Measurements from ENCODE around the gene TCEAL1. TPM values are rescaled to one million over a fixed set of nuclear protein-coding genes. Genes with fewer than 3 reads are reported as not detected.

TCEAL1 gene
- total and polyA plus RNA-seq, 2 donors (not counting 1 experiment from before 2014, with no cell fraction given) = 12.5 to 16.7 TPM

DNA sequence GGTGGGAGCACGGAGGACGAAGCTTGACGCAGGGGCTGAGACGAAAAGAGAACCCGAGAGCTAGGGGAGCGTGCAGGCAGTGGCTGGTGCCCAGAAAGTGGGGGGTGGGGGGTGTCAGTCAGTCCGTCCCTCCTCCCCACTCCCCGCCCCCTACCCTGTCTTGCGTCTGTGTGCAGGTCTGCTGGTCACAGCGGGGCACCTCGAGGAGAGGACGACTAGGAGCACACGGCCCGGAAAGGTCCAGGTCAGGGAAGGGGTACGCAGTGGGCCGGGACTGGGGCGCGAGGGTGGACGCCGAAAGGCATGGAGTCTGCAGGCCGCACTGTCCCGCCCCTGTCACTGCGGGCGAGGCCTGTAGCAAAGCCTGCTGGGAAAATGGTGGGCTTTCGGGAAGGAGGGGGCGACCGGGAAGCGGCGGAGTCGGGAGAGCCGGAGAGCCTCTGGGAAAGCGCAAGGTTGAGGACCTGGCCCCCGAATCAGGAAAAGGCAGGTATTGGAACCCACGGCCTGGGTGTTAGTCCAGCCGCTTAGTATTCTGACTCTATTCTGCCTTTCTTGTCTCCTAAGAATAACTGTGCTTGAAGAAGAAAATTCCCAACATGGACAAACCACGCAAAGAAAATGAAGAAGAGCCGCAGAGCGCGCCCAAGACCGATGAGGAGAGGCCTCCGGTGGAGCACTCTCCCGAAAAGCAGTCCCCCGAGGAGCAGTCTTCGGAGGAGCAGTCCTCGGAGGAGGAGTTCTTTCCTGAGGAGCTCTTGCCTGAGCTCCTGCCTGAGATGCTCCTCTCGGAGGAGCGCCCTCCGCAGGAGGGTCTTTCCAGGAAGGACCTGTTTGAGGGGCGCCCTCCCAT lies 769 bp downstream of the TCEAL1 start:
- intact Hi-C loops (cut with micrococcal nuclease) = loop anchor here (1.0 to 5.0 kb wide), 2 partner anchors 42 to 57 kb away; partner anchors contain the start of genes MORF4L2 and TCEAL4
- no peaks in the 10 kb centered on the region for H3K27me3 Mint-ChIP-seq
- Histone ChIP-seq H2AFZ (ENCODE audit: insufficient read depth, low read depth, low read length, poor library complexity, severe bottlenecking) (peak overlapping the region; percentile 70), H4K20me1 (ENCODE audit: control insufficient read depth, insufficient read depth, low read length, poor library complexity, severe bottlenecking) (no peaks in the 10 kb centered on the region), H3K9me3 (ENCODE audit: control extremely low read depth in 1 of 3, control insufficient read depth in 2 of 3, insufficient read depth in 1 of 3, low read length in 2 of 3) (no peaks in the 10 kb centered on the region), H3K4me3 (ENCODE audit: control extremely low read depth in 1 of 5, extremely low read depth in 1 of 5, insufficient read depth in 1 of 5, low read depth in 2 of 5, low read length in 4 of 5) (peak overlapping the region; percentile 7 to 74 (median 63)), H3K36me3 (replicated peaks in 1 of 2; ENCODE audit: control extremely low read depth in 1 of 2, control insufficient read depth in 1 of 2, extremely low read depth in 1 of 2, insufficient read depth in 2 of 2, low read length in 1 of 2) (no peaks in the 10 kb centered on the region), H3K4me2 (replicated peaks; ENCODE audit: low read depth, low read length, poor library complexity, severe bottlenecking) (peak overlapping the region; percentile 66), H3K79me2 (ENCODE audit: control insufficient read depth, insufficient read depth, low read length) (no peaks in the 10 kb centered on the region), H3K27ac (ENCODE audit: low read length in 2 of 2) (peak overlapping the region; percentile 67 to 68), H3K4me1 (ENCODE audit: control insufficient read depth in 2 of 2, insufficient read depth in 2 of 2, low read length in 2 of 2) (peaks cover 3 to 9% of the 10 kb centered on the region in 2 donors), H3K27me3 (replicated peaks in 1 of 4; ENCODE audit: control extremely low read depth in 1 of 4, control insufficient read depth in 3 of 4, insufficient read depth in 4 of 4, low read length in 3 of 4) (no peaks in the 10 kb centered on the region), H3K9ac (ENCODE audit: low read length) (peak overlapping the region; percentile 61)
- H3K4me3 Mint-ChIP-seq = peak overlapping the region; percentile 89
- no peaks in the 10 kb centered on the region for H3K9me3 Mint-ChIP-seq (ENCODE audit: insufficient read depth)
- peak; percentile 46 for ATAC-seq (ENCODE audit: low read depth)
- peak; percentile 47 for DNase-seq
- ChIA-PET CTCF (interaction anchor here (1.0 kb wide), 1 partner anchor 26 kb away, joined by 3 read pairs; no protein-coding TSS in a partner anchor), POLR2A (interaction anchor here (0.6 kb wide), 1 partner anchor 57 kb away, joined by 3 read pairs; no protein-coding TSS in a partner anchor)
- WGBS (ENCODE audit: insufficient coverage) = under 1% methylated on average over 27 of the region's 49 CpGs
- TF ChIP-seq, protein P1, sequence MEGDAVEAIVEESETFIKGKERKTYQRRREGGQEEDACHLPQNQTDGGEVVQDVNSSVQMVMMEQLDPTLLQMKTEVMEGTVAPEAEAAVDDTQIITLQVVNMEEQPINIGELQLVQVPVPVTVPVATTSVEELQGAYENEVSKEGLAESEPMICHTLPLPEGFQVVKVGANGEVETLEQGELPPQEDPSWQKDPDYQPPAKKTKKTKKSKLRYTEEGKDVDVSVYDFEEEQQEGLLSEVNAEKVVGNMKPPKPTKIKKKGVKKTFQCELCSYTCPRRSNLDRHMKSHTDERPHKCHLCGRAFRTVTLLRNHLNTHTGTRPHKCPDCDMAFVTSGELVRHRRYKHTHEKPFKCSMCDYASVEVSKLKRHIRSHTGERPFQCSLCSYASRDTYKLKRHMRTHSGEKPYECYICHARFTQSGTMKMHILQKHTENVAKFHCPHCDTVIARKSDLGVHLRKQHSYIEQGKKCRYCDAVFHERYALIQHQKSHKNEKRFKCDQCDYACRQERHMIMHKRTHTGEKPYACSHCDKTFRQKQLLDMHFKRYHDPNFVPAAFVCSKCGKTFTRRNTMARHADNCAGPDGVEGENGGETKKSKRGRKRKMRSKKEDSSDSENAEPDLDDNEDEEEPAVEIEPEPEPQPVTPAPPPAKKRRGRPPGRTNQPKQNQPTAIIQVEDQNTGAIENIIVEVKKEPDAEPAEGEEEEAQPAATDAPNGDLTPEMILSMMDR (IDR thresholded peaks at IDR 0.05) = no peak
- TF ChIP-seq EZH2 (IDR thresholded peaks at IDR 0.05; ENCODE audit: borderline replicate concordance, insufficient read depth, low read depth, low read length, poor library complexity, severe bottlenecking) = no peak
- peak overlapping the region; percentile 89 for H3K27ac Mint-ChIP-seq
- H3K4me1 Mint-ChIP-seq = peaks cover 13% of the 10 kb centered on the region

DNA sequence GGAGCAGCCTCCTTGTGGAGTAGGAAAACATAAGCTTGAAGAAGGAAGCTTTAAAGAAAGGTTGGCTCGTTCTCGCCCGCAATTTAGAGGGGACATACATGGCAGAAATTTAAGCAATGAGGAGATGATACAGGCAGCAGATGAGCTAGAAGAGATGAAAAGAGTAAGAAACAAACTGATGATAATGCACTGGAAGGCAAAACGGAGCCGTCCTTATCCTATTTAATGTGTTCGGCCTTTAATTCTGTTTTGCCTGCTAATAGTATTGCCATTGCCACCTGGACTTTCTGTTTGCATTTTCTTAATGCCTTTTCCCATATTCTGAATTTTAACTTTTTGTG lies 1.4 kb downstream of the TCEAL1 start:
- ATAC-seq (ENCODE audit: low read depth) = no peak
- intact Hi-C loops (cut with micrococcal nuclease) = no loop called here
- peak overlapping the region; percentile 89 for H3K4me3 Mint-ChIP-seq

More for the DNA sequence above, 1.4 kb downstream of the TCEAL1 start:
- peak overlapping the region; percentile 66 for H3K4me2 ChIP-seq (replicated peaks; ENCODE audit: low read depth, low read length, poor library complexity, severe bottlenecking)
- peaks cover 3 to 9% of the 10 kb centered on the region in 2 donors for H3K4me1 ChIP-seq (ENCODE audit: control insufficient read depth in 2 of 2, insufficient read depth in 2 of 2, low read length in 2 of 2)
- no peaks in the 10 kb centered on the region for H3K27me3 ChIP-seq (replicated peaks in 1 of 4; ENCODE audit: control extremely low read depth in 1 of 4, control insufficient read depth in 3 of 4, insufficient read depth in 4 of 4, low read length in 3 of 4)
- H3K36me3 ChIP-seq (replicated peaks in 1 of 2; ENCODE audit: control extremely low read depth in 1 of 2, control insufficient read depth in 1 of 2, extremely low read depth in 1 of 2, insufficient read depth in 2 of 2, low read length in 1 of 2) = no peaks in the 10 kb centered on the region
- H4K20me1 ChIP-seq (ENCODE audit: control insufficient read depth, insufficient read depth, low read length, poor library complexity, severe bottlenecking) = no peaks in the 10 kb centered on the region
- no peak for TF ChIP-seq EZH2 (IDR thresholded peaks at IDR 0.05; ENCODE audit: borderline replicate concordance, insufficient read depth, low read depth, low read length, poor library complexity, severe bottlenecking)
- TF ChIP-seq, protein P1 (IDR thresholded peaks at IDR 0.05) = no peak
- ChIA-PET POLR2A (interaction anchor here (0.6 kb wide), 1 partner anchor 57 kb away, joined by 3 read pairs; no protein-coding TSS in a partner anchor), CTCF (interaction anchor here (1.0 kb wide), 1 partner anchor 26 kb away, joined by 3 read pairs; no protein-coding TSS in a partner anchor)
- no peaks in the 10 kb centered on the region for H3K9me3 ChIP-seq (ENCODE audit: control extremely low read depth in 1 of 3, control insufficient read depth in 2 of 3, insufficient read depth in 1 of 3, low read length in 2 of 3)
- H3K4me3 ChIP-seq (ENCODE audit: control extremely low read depth in 1 of 5, extremely low read depth in 1 of 5, insufficient read depth in 1 of 5, low read depth in 2 of 5, low read length in 4 of 5) = peak overlapping the region in 4 of 5 experiments; percentile 49 to 74 (median 64)
- no peaks in the 10 kb centered on the region for H3K9me3 Mint-ChIP-seq (ENCODE audit: insufficient read depth)
- peaks cover 13% of the 10 kb centered on the region for H3K4me1 Mint-ChIP-seq
- H3K27me3 Mint-ChIP-seq = no peaks in the 10 kb centered on the region
- peak overlapping the region; percentile 61 for H3K9ac ChIP-seq (ENCODE audit: low read length)
- peak overlapping the region; percentile 70 for H2AFZ ChIP-seq (ENCODE audit: insufficient read depth, low read depth, low read length, poor library complexity, severe bottlenecking)
- WGBS (ENCODE audit: insufficient coverage) = 10% methylated on average over 3 of the region's 6 CpGs
- no peak for DNase-seq
- H3K79me2 ChIP-seq (ENCODE audit: control insufficient read depth, insufficient read depth, low read length) = no peaks in the 10 kb centered on the region
- H3K27ac Mint-ChIP-seq = no peak overlapping the region
- peak overlapping the region in 1 of 2 donors; percentile 67 for H3K27ac ChIP-seq (ENCODE audit: low read length in 2 of 2)
